ENCODE data around the gene PCP4L1.
"Not testable (repeated sequence)": the region's sequence is repeated elsewhere in the genome, so short reads cannot be mapped to it uniquely, and the experiment has no call there.

- TF ChIP-seq CTCF, POLR2AphosphoS5, POLR2A (IDR thresholded peaks at IDR 0.05): not testable (repeated sequence)
Observed at GRCh38 chr1:161315841-161316674, 57.5 kb downstream of the PCP4L1 start.
